ENCODE data around the gene ANKS6.
"Not testable (repeated sequence)": the region's sequence is repeated elsewhere in the genome, so short reads cannot be mapped to it uniquely, and the experiment has no call there.

The ANKS6 gene

GRCh38 chr9:98691890-98692289, 104.5 kb downstream of the ANKS6 start:
- no peak for DNase-seq

- DNase-seq = no peak
Observed at GRCh38 chr9:98690686-98691085, 105.7 kb downstream of the ANKS6 start.

- no peak for DNase-seq
Observed at GRCh38 chr9:98688710-98689495, 107.5 kb downstream of the ANKS6 start.

GRCh38 chr9:98687911-98688310, 108.4 kb downstream of the ANKS6 start:
- DNase-seq = no peak

- DNase-seq = no peak
Observed at GRCh38 chr9:98686961-98687855, 109.1 kb downstream of the ANKS6 start.

GRCh38 chr9:98684816-98685215, 111.5 kb downstream of the ANKS6 start:
- DNase-seq = not testable (repeated sequence)
